ENCODE measurements around the gene CTNNB1. TPM values are rescaled to one million over a fixed set of nuclear protein-coding genes. Genes with fewer than 3 reads are reported as not detected.
A peak's percentile ranks its signal among the peaks of the same experiment; 100 is the strongest.

Gene CTNNB1
- polyA plus RNA-seq, 2 of the 4 experiments (the other 2 are of a cell fraction): 147 to 242 TPM

GRCh38 chr3:41265011-41265545 is 65.8 kb downstream of the CTNNB1 start:
- Histone ChIP-seq H3K4me2 (peak overlapping the region; percentile 48; the same call in 2 of the 3 replicates), H3K9me3 (no peaks in the 10 kb centered on the region; the same call in 2 of the 3 replicates), H3K4me1 (peaks cover 43% of the 10 kb centered on the region), H3K27ac (peak overlapping the region; percentile 80 to 97), H3K4me3 (no peak overlapping the region)
- 75% methylated on average over 5 of the region's 11 CpGs for WGBS (ENCODE audit: missing lambda C conversion rate)
- ChIA-PET POLR2A (no interaction called here), CTCF (interaction anchor here (0.8 to 2.0 kb wide), 3 partner anchors 8 to 11 kb away, joined by 3 to 6 read pairs (median 4); no protein-coding TSS in a partner anchor)
- ATAC-seq (peak; percentile 33 to 44; a peak in 4 of 6 replicates), FAIRE-seq (no peak), DNase-seq (ENCODE audit: low read depth in 1 of 2, low spot score in 1 of 2) (peak; percentile 23 to 36)
- no peak for TF ChIP-seq NR3C1 (IDR thresholded peaks at IDR 0.05)
- no peak for TF ChIP-seq FOSL2 (IDR thresholded peaks at IDR 0.05)
- peak; percentile 53 for TF ChIP-seq FOSL2 (CRISPR knock-in tag; IDR thresholded peaks at IDR 0.05)
- no peak for TF ChIP-seq TFCP2L1 (CRISPR knock-in tag; IDR thresholded peaks at IDR 0.05)
- TF ChIP-seq GATA3 (IDR thresholded peaks at IDR 0.05; ENCODE audit: borderline replicate concordance): no peak
- TF ChIP-seq, protein P1, sequence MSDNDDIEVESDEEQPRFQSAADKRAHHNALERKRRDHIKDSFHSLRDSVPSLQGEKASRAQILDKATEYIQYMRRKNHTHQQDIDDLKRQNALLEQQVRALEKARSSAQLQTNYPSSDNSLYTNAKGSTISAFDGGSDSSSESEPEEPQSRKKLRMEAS (IDR thresholded peaks at IDR 0.05): 0 out of 2 replicates have a peak, but pooled peaks have one; percentile 14
- TF ChIP-seq SMC3 (IDR thresholded peaks at IDR 0.05): no peak
- TF ChIP-seq FOXS1 (CRISPR knock-in tag; IDR thresholded peaks at IDR 0.05): no peak
- no peak for TF ChIP-seq PHF8 (IDR thresholded peaks at IDR 0.05; ENCODE audit: borderline replicate concordance, low read depth)
- no peak for TF ChIP-seq HDAC2 (IDR thresholded peaks at IDR 0.05)
- no peak for TF ChIP-seq MYC (IDR thresholded peaks at IDR 0.05; ENCODE audit: borderline replicate concordance, low read length)
- no peak for TF ChIP-seq RAD21 (conservative IDR thresholded peaks at IDR 0.05 in 1 of 2, IDR thresholded peaks at IDR 0.05 in 1 of 2)
- TF ChIP-seq, protein P2, sequence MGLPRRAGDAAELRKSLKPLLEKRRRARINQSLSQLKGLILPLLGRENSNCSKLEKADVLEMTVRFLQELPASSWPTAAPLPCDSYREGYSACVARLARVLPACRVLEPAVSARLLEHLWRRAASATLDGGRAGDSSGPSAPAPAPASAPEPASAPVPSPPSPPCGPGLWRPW (IDR thresholded peaks at IDR 0.05): no peak
- TF ChIP-seq ELK1 (IDR thresholded peaks at IDR 0.05; ENCODE audit: low read depth, low read length): no peak
- no peak for TF ChIP-seq EP300 (IDR thresholded peaks at IDR 0.05)

DNA sequence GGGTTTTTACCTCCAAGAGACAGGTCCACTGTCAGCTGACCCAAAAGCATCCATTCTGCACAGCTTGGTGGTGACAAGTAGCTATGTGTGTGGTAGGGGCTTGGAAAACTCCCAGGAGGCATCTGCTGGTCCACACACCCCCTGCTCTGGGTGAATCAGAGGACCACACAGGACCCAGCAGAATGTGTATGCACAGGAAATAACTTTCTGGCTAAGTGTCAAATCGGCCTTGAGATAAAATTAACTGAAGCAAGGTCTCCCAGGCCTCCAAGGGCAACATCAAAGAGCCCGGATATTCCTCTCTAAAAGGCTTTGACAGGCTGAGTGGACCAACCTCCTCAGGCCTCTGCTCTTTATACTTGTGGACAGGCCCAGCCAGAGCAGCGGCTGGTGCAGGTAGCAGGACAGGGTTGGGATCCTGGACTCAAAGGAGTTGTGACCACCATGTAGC is 66.5 kb downstream of the CTNNB1 start:
- H3K4me3 ChIP-seq: no peak overlapping the region
- POLR2A ChIA-PET: no interaction called here
- DNase-seq (ENCODE audit: low read depth in 1 of 2, low spot score in 1 of 2) (peak in 1 of 2 experiments; percentile 31), ATAC-seq (peak; percentile 13 to 33; a peak in 2 of 6 replicates), FAIRE-seq (no peak)
- peak overlapping the region; percentile 80 to 97 for H3K27ac ChIP-seq
- 43% methylated on average over 2 of the region's 3 CpGs for WGBS (ENCODE audit: missing lambda C conversion rate)
- CTCF ChIA-PET: interaction anchor here (0.8 to 2.0 kb wide), 4 partner anchors 8 to 449 kb away, joined by 3 to 6 read pairs (median 4); no protein-coding TSS in a partner anchor
- peak overlapping the region; percentile 48 for H3K4me2 ChIP-seq
- no peaks in the 10 kb centered on the region; the same call in 2 of the 3 replicates for H3K9me3 ChIP-seq
- H3K4me1 ChIP-seq: peaks cover 42% of the 10 kb centered on the region
- TF ChIP-seq, protein P3, sequence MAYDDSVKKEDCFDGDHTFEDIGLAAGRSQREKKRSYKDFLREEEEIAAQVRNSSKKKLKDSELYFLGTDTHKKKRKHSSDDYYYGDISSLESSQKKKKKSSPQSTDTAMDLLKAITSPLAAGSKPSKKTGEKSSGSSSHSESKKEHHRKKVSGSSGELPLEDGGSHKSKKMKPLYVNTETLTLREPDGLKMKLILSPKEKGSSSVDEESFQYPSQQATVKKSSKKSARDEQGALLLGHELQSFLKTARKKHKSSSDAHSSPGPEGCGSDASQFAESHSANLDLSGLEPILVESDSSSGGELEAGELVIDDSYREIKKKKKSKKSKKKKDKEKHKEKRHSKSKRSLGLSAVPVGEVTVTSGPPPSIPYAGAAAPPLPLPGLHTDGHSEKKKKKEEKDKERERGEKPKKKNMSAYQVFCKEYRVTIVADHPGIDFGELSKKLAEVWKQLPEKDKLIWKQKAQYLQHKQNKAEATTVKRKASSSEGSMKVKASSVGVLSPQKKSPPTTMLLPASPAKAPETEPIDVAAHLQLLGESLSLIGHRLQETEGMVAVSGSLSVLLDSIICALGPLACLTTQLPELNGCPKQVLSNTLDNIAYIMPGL (CRISPR knock-in tag; IDR thresholded peaks at IDR 0.05; ENCODE audit: borderline replicate concordance): no peak
- TF ChIP-seq, protein P2 (IDR thresholded peaks at IDR 0.05): no peak
- TF ChIP-seq GATA3 (IDR thresholded peaks at IDR 0.05; ENCODE audit: borderline replicate concordance): no peak; the same call in 1 of the 2 replicates
- TF ChIP-seq, protein P4, sequence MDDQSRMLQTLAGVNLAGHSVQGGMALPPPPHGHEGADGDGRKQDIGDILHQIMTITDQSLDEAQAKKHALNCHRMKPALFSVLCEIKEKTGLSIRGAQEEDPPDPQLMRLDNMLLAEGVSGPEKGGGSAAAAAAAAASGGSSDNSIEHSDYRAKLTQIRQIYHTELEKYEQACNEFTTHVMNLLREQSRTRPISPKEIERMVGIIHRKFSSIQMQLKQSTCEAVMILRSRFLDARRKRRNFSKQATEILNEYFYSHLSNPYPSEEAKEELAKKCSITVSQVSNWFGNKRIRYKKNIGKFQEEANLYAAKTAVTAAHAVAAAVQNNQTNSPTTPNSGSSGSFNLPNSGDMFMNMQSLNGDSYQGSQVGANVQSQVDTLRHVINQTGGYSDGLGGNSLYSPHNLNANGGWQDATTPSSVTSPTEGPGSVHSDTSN (IDR thresholded peaks at IDR 0.05): no peak
- no peak for TF ChIP-seq MAFK (IDR thresholded peaks at IDR 0.05; ENCODE audit: partially characterized antibody)
- TF ChIP-seq, protein P5, sequence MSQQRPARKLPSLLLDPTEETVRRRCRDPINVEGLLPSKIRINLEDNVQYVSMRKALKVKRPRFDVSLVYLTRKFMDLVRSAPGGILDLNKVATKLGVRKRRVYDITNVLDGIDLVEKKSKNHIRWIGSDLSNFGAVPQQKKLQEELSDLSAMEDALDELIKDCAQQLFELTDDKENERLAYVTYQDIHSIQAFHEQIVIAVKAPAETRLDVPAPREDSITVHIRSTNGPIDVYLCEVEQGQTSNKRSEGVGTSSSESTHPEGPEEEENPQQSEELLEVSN (IDR thresholded peaks at IDR 0.05; ENCODE audit: borderline replicate concordance, low read depth): no peak
- TF ChIP-seq, protein P1 (IDR thresholded peaks at IDR 0.05): no peak
- no peak for TF ChIP-seq FOSB (CRISPR knock-in tag; IDR thresholded peaks at IDR 0.05)
- TF ChIP-seq CTCF (IDR thresholded peaks at IDR 0.05): no peak
- no peak for TF ChIP-seq CHD2 (IDR thresholded peaks at IDR 0.05; ENCODE audit: low read length, partially characterized antibody)
- TF ChIP-seq MYC (IDR thresholded peaks at IDR 0.05; ENCODE audit: borderline replicate concordance, low read length): no peak
- no peak for TF ChIP-seq ZSCAN20 (CRISPR knock-in tag; IDR thresholded peaks at IDR 0.05)
- TF ChIP-seq ELK1 (IDR thresholded peaks at IDR 0.05; ENCODE audit: low read depth, low read length): no peak
- no peak for TF ChIP-seq USF2 (IDR thresholded peaks at IDR 0.05)
- TF ChIP-seq POLR2A (IDR thresholded peaks at IDR 0.05; ENCODE audit: low read length): no peak
- TF ChIP-seq JUN (IDR thresholded peaks at IDR 0.05): peak in 1 of 2 experiments; percentile 31; a peak in 1 of 5 replicates

Data from A549 (cell line).